PC-9 (cell line): ENCODE measurements around the gene WDR83. TPM values are rescaled to one million over a fixed set of nuclear protein-coding genes. Genes with fewer than 3 reads are reported as not detected.
A peak's percentile ranks its signal among the peaks of the same experiment; 100 is the strongest.

Experiments
- BruUV-seq: library from RNA; stranded (reverse); fragments of 400-500 nt; replicated peaks from 2 replicates; lab custom pipeline; 2021; lab: Mats Ljungman, UMichigan
- CTCF ChIA-PET: fragments of 300-600 bp; sonication (Branson Sonifier 250); formaldehyde crosslinking; loops from one replicate; lab custom pipeline; 2022; ENCODE audit warnings: antibody characterized with exemption; lab: Charles Lee
- POLR2A ChIA-PET: fragments of 300-600 bp; sonication (Branson Sonifier 250); formaldehyde crosslinking; loops from one replicate; lab custom pipeline; 2022; ENCODE audit warnings: antibody characterized with exemption; ENCODE audit not compliant: unreplicated experiment; lab: Charles Lee
- DNase-seq, 2 experiments: peaks; one replicate each; pipeline versions ENCODE4 v3.0.0 to v3.0.0-alpha.2; 2015 to 2022; ENCODE audit warnings: mixed read lengths in 1 of 2
- H2AFZ ChIP-seq: fragments of 200-600 bp; sonication (generic); 2 replicates; pipeline ENCODE4 v1.8.1; 2017; ENCODE audit warnings: antibody characterized with exemption
- H3F3A ChIP-seq: fragments of 200-600 bp; sonication (generic); 2 replicates; pipeline ENCODE4 v1.8.1; 2017; ENCODE audit warnings: antibody characterized with exemption, mild to moderate bottlenecking, low read depth; ENCODE audit not compliant: insufficient read depth
- H3K27ac ChIP-seq: fragments of 200-600 bp; sonication (generic); 2 replicates; pipeline ENCODE4 v1.6.1; 2016; ENCODE audit warnings: mixed run types
- H3K27me3 ChIP-seq: fragments of 200-600 bp; sonication (generic); 2 replicates; pipeline ENCODE4 v1.6.1; 2016; ENCODE audit warnings: low read depth, mixed run types; ENCODE audit not compliant: insufficient read depth
- H3K36me3 ChIP-seq: fragments of 200-600 bp; sonication (generic); 2 replicates; pipeline ENCODE4 v1.6.1; 2016; ENCODE audit warnings: low read depth, mixed run types
- H3K4me1 ChIP-seq: fragments of 200-600 bp; sonication (generic); replicated peaks from 2 replicates; pipeline ENCODE4 v1.6.1; 2016; ENCODE audit warnings: mixed run types; ENCODE audit not compliant: insufficient read depth
- H3K4me2 ChIP-seq: fragments of 200-600 bp; sonication (generic); 2 replicates; pipeline ENCODE4 v1.6.1; 2017; ENCODE audit warnings: mixed run types
- H3K4me3 ChIP-seq: fragments of 200-600 bp; sonication (generic); 2 replicates; pipeline ENCODE4 v1.6.1; 2016; ENCODE audit warnings: mixed run types
- H3K79me2 ChIP-seq: fragments of 200-600 bp; sonication (generic); 2 replicates; pipeline ENCODE4 v1.6.1; 2017; ENCODE audit warnings: low read depth, mixed run types
- H3K9me2 ChIP-seq: fragments of 200-600 bp; sonication (generic); 2 replicates; pipeline ENCODE4 v1.8.1; 2017; ENCODE audit warnings: mild to moderate bottlenecking; ENCODE audit not compliant: insufficient read depth
- H3K9me3 ChIP-seq: fragments of 200-600 bp; sonication (generic); 2 replicates; pipeline ENCODE4 v1.8.1; 2016; ENCODE audit warnings: low read depth; ENCODE audit not compliant: insufficient read depth
- H4K20me1 ChIP-seq: fragments of 200-600 bp; sonication (generic); 2 replicates; pipeline ENCODE4 v1.8.1; 2017; ENCODE audit not compliant: insufficient read depth
- EZH2 ChIP-seq: fragments of 200-600 bp; sonication (generic); IDR thresholded peaks from 2 replicates; pipeline ENCODE4 v1.8.0; 2017; ENCODE audit warnings: antibody characterized with exemption, low read depth
- intact Hi-C: fragments of 100-400 bp; cut with micrococcal nuclease; formaldehyde crosslinking; loops from one replicate; pipeline ENCODE4 v1.10.0; 2022; ENCODE audit not compliant: unreplicated experiment
- total RNA-seq: library from RNA; stranded (reverse); gene quantifications from 2 replicates; pipeline ENCODE4 v1.2.3, GENCODE V29; 2021
- TF ChIP-seq, protein P1 (sequence below): fragments of 200-600 bp; sonication (generic); conservative IDR thresholded peaks from 2 replicates; pipeline ENCODE4 v1.6.1; 2017; ENCODE audit warnings: mixed run types, antibody characterized with exemption, mild to moderate bottlenecking, moderate library complexity

WDR83 gene
- total RNA-seq, 1 experiment from 2014 or later: 12.9 TPM

DNA sequence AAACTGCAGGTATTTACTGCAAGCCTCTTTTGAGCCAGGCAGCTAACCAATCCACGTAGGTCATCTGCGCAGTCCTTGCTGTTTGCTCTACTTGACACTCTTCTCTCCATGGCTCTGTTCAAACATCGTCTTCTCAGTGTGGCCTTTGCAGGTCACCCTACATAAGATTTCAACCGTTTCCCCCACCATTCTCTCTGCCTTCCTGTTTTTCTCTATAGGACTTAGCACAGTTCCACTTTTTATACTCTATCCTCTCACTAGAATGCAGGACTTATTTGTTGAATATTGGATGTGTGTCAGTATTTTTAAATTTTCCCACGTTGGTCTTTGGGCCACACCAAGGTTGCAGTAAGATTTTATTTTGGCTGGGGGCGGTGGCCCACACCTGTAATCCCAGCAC is 31.5 kb downstream of the WDR83 start:
- Histone ChIP-seq H3K36me3 (peaks cover 15% of the 10 kb centered on the region; the same call in 1 of the 2 replicates), H3K4me2 (no peak overlapping the region), H3K27me3 (no peaks in the 10 kb centered on the region), H4K20me1 (0 out of 2 replicates have a peak, but pooled peaks cover 6% of the 10 kb centered on the region), H3K9me2 (no peaks in the 10 kb centered on the region), H3K79me2 (peaks cover 26% of the 10 kb centered on the region), H3K4me3 (no peak overlapping the region), H3K9me3 (no peaks in the 10 kb centered on the region), H3K4me1 (peaks cover 8% of the 10 kb centered on the region; the same call in 1 of the 2 replicates), H2AFZ (no peak overlapping the region), H3K27ac (no peak overlapping the region), H3F3A (peaks cover 46% of the 10 kb centered on the region)
- no peak for DNase-seq
- ChIA-PET POLR2A (no interaction called here), CTCF (no interaction called here)
- TF ChIP-seq, protein P1, sequence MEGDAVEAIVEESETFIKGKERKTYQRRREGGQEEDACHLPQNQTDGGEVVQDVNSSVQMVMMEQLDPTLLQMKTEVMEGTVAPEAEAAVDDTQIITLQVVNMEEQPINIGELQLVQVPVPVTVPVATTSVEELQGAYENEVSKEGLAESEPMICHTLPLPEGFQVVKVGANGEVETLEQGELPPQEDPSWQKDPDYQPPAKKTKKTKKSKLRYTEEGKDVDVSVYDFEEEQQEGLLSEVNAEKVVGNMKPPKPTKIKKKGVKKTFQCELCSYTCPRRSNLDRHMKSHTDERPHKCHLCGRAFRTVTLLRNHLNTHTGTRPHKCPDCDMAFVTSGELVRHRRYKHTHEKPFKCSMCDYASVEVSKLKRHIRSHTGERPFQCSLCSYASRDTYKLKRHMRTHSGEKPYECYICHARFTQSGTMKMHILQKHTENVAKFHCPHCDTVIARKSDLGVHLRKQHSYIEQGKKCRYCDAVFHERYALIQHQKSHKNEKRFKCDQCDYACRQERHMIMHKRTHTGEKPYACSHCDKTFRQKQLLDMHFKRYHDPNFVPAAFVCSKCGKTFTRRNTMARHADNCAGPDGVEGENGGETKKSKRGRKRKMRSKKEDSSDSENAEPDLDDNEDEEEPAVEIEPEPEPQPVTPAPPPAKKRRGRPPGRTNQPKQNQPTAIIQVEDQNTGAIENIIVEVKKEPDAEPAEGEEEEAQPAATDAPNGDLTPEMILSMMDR: no peak
- no peak for TF ChIP-seq EZH2
- intact Hi-C loops: no loop called here
- no TSS peak for BruUV-seq

DNA sequence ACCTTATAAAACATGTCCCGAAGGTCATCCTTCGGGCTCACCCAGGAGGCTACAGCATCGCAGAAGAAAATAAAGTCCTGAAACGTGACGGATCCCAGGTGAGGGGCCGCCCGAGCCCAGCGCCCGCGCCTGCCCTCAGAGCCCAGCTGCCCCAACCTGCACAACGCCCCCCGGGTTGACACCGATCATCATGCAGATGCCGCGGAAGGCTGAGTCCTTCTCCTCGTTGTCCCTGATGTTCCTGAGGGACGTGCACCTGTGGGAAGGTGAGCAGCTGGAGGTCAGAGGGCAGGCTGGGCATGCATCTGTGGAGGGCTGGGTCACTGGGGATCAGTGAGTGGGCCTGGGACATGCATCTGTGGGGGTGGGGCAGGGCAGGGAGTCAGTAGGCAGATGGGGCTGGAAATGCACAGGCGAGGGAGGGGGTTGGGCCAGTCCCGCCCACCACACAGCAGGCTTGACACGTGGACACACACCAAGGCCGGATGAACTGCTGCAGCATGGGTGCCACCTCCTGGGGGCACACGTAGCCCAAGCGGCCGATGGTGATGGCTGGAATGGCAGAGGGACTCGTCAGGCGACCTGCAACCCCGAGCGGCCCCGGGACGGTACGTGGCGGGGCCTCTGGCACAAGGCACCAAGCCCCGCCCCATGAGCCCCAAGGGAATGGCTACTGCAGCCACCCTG is 35.1 kb downstream of the WDR83 start:
- Histone ChIP-seq H3K36me3 (peaks cover 34% of the 10 kb centered on the region), H3K79me2 (no peaks in the 10 kb centered on the region), H3K4me2 (no peak overlapping the region), H3K27ac (no peak overlapping the region), H3K4me3 (no peak overlapping the region), H3K9me2 (no peaks in the 10 kb centered on the region), H4K20me1 (peaks cover 18% of the 10 kb centered on the region; the same call in 1 of the 2 replicates), H3K27me3 (no peaks in the 10 kb centered on the region), H2AFZ (no peak overlapping the region), H3F3A (peaks cover 47% of the 10 kb centered on the region), H3K4me1 (no peaks in the 10 kb centered on the region), H3K9me3 (no peaks in the 10 kb centered on the region)
- CTCF ChIA-PET: no interaction called here
- TF ChIP-seq EZH2: no peak
- TF ChIP-seq, protein P1: no peak
- POLR2A ChIA-PET: no interaction called here
- no peak for DNase-seq
- intact Hi-C loops: no loop called here
- BruUV-seq: no TSS peak

DNA sequence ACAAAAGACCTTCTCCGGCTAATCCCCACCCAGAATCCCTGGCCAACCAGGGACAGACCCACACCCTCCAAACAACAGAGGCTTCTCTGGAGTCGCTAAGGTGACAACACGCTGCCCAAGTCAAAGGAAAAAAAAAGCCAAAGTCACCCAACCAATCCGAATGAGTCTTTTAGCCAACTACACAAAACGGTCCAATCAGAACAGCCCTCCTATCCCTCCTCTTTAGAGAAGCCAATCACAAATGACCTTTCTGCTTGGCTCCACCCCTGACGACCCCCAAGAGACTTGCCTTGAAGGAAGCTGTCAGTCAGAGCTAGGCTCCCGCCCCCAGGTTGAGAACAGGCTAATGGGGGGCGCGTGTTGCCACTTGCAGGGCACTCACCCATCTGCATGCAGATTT is 36.4 kb downstream of the WDR83 start:
- TF ChIP-seq EZH2: no peak
- TF ChIP-seq, protein P1: no peak
- CTCF ChIA-PET: no interaction called here
- POLR2A ChIA-PET: no interaction called here
- Histone ChIP-seq H3K79me2 (no peaks in the 10 kb centered on the region), H3K9me2 (no peaks in the 10 kb centered on the region), H2AFZ (no peak overlapping the region), H3K9me3 (no peaks in the 10 kb centered on the region), H3K27me3 (no peaks in the 10 kb centered on the region), H3F3A (peaks cover 40% of the 10 kb centered on the region), H3K4me1 (no peaks in the 10 kb centered on the region), H3K36me3 (peaks cover 38% of the 10 kb centered on the region), H4K20me1 (peaks cover 18% of the 10 kb centered on the region; the same call in 1 of the 2 replicates), H3K4me2 (no peak overlapping the region), H3K4me3 (no peak overlapping the region), H3K27ac (no peak overlapping the region)
- intact Hi-C loops: no loop called here
- no TSS peak for BruUV-seq
- DNase-seq: peak in 1 of 2 experiments; percentile 38
